Ascending aorta (tissue), 2 donors: ENCODE measurements around the gene ZNF362. TPM values are rescaled to one million over a fixed set of nuclear protein-coding genes. Genes with fewer than 3 reads are reported as not detected.
A peak's percentile ranks its signal among the peaks of the same experiment; 100 is the strongest.

ENCODE experiments used
- DNase-seq, 2 donors: peaks; one replicate each; pipeline ENCODE4 v3.0.0-alpha.2; 2019; ENCODE audit warnings: low spot score in 2 of 2
- H3K27ac ChIP-seq, 2 donors: fragments of 200-600 bp; sonication (generic); one replicate each; pipeline ENCODE4 v1.5.1; 2016 to 2017; ENCODE audit warnings: mild to moderate bottlenecking in 1 of 2
- H3K27me3 ChIP-seq: fragments of 200-600 bp; sonication (generic); one replicate; pipeline ENCODE4 v1.5.1; 2017
- H3K36me3 ChIP-seq, 2 donors: fragments of 200-600 bp; sonication (generic); one replicate each; pipeline ENCODE4 v1.5.1; 2016
- H3K4me1 ChIP-seq, 2 donors: fragments of 200-600 bp; sonication (generic); one replicate each; pipeline ENCODE4 v1.5.1; 2016 to 2017; ENCODE audit warnings: mild to moderate bottlenecking in 1 of 2
- H3K4me3 ChIP-seq, 2 donors: fragments of 200-600 bp; sonication (generic); one replicate each; pipeline ENCODE4 v1.5.1; 2016 to 2017; ENCODE audit warnings: mild to moderate bottlenecking in 1 of 2
- H3K9me3 ChIP-seq, 2 donors: fragments of 200-600 bp; sonication (generic); one replicate each; pipeline ENCODE4 v1.5.1; 2016
- CTCF ChIP-seq, 3 experiments: fragments of 200-600 bp in 2 of 3; fragments of 450-650 bp in 1 of 3; sonication (generic) in 2 of 3; IDR thresholded peaks; one replicate each; pipeline ENCODE4 v1.5.1; 2016 to 2019; ENCODE audit warnings: antibody characterized with exemption in 3 of 3, mild to moderate bottlenecking in 1 of 3, moderate library complexity in 1 of 3
- intact Hi-C: fragments of 100-400 bp; cut with DNase I; formaldehyde crosslinking; loops from one replicate; pipeline ENCODE4 v1.15.1; 2023
- total RNA-seq: library from RNA; depleted of rRNA; stranded (reverse); fragments of >200 nt; gene quantifications from one replicate; pipeline ENCODE4 v1.1.0, GENCODE V29; 2016

ZNF362 gene
- 34.4 TPM for total RNA-seq

DNA sequence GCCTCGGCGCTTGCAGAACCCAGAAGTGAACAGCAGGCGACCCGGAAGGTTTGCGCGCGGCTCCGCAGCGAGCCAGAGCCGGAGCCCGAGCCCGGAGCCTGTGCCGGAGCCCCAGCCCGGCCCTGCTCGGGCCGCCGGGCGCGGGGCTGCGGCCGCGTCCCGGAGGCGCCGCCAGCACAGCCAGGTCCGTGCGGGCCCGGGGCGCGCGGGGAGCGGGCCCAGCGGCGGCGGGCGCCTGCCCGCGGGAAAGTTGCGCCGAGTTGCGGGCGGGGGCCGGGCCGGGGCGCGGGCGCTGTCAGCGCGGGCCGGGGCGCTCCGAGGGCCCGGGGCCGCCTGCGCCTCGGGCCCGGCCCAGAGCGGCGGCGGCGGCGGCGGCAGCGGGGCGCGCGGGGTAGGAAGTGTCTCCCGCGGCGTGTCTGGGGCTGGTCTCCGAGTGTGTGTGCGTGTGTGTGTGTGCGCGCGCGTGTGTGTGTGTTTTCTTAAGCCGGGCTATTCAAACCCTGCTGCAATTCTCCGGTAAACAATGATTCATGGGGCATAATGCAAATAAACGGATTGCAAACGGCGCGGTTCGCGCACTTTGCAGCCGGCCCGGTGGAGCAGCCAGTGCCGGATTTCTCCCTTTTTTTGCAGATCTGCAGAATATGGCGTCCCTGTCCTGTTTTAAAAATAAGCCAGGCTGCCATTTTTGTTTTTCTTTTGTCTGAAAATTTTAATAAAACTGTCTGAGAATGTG is at the start of gene ZNF362:
ZNF362 (plus strand) TSS at position 22 of the 736 bp plus-strand sequence. CDS start 14,083 bp downstream, outside the sequence.
- peak in 1 of 2 donors; percentile 76 for DNase-seq
- intact Hi-C loops: loop anchor here (5.0 kb wide), 3 partner anchors 41 to 81 kb away; partner anchors contain the start of gene TRIM62

DNA sequence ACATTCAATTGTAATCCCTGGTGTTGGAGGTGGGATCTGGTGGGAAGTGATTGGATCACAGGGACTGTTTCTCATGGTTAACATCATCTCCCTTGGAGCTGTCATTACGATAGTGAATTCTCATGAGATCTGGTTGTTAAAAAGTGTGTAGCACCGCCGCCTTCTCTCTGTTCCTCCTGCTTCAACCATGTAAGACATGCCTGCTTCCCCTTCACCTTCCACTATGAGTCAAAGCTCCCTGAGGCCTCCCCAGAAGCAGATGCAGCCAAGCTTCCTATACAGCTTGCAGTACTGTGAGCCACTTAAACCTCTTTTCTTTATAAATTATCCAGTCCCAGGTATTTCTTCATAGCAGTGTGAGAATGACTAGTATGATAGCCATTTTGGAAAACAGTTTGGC is 44.3 kb upstream of the ZNF362 start:
- no peak overlapping the region for H3K4me3 ChIP-seq
- no peak for DNase-seq
- no peak overlapping the region for H3K27ac ChIP-seq
- no peaks in the 10 kb centered on the region for H3K4me1 ChIP-seq
- intact Hi-C loops: loop anchor here (5.0 kb wide), 1 partner anchor 245 kb away; no protein-coding TSS in a partner anchor
- H3K9me3 ChIP-seq: no peaks in the 10 kb centered on the region
- no peaks in the 10 kb centered on the region for H3K36me3 ChIP-seq
- no peaks in the 10 kb centered on the region for H3K27me3 ChIP-seq
- no peak for TF ChIP-seq CTCF (IDR thresholded peaks at IDR 0.05)

More for the DNA sequence above, at the start of gene ZNF362:
- H3K4me1 ChIP-seq: peaks cover 18 to 43% of the 10 kb centered on the region in 2 donors
- H3K9me3 ChIP-seq: no peaks in the 10 kb centered on the region
- H3K36me3 ChIP-seq: no peaks in the 10 kb centered on the region
- peak in 1 of 3 experiments; percentile 23 for TF ChIP-seq CTCF (IDR thresholded peaks at IDR 0.05)
- H3K27ac ChIP-seq: peak within 1 kb of the TSS; percentile 98 to 100
- peak within 1 kb of the TSS; percentile 74 to 90 for H3K4me3 ChIP-seq
- no peaks in the 10 kb centered on the region for H3K27me3 ChIP-seq

GRCh38 chr1:33219886-33220661 is 36.2 kb upstream of the ZNF362 start:
- Histone ChIP-seq H3K4me1 (peaks cover 0 to 2% of the 10 kb centered on the region in 2 donors), H3K4me3 (no peak overlapping the region), H3K36me3 (no peaks in the 10 kb centered on the region), H3K27ac (no peak overlapping the region), H3K9me3 (peaks cover 0 to 12% of the 10 kb centered on the region in 2 donors), H3K27me3 (no peaks in the 10 kb centered on the region)
- intact Hi-C loops: loop anchor here (2.0 kb wide), 3 partner anchors 147 to 393 kb away; no protein-coding TSS in a partner anchor
- no peak for DNase-seq
- no peak for TF ChIP-seq CTCF (IDR thresholded peaks at IDR 0.05)

GRCh38 chr1:33220676-33221384 is 35.5 kb upstream of the ZNF362 start:
- H3K4me3 ChIP-seq: no peak overlapping the region
- H3K9me3 ChIP-seq: peaks cover 0 to 12% of the 10 kb centered on the region in 2 donors
- H3K27me3 ChIP-seq: no peaks in the 10 kb centered on the region
- DNase-seq: no peak
- H3K27ac ChIP-seq: no peak overlapping the region
- intact Hi-C loops: no loop called here
- peaks cover 0 to 2% of the 10 kb centered on the region in 2 donors for H3K4me1 ChIP-seq
- no peak for TF ChIP-seq CTCF (IDR thresholded peaks at IDR 0.05)
- no peaks in the 10 kb centered on the region for H3K36me3 ChIP-seq

GRCh38 chr1:33221385-33221758 is 34.9 kb upstream of the ZNF362 start:
- no peak for TF ChIP-seq CTCF (IDR thresholded peaks at IDR 0.05)
- Histone ChIP-seq H3K36me3 (no peaks in the 10 kb centered on the region), H3K4me3 (no peak overlapping the region), H3K4me1 (peaks cover 0 to 2% of the 10 kb centered on the region in 2 donors), H3K27ac (no peak overlapping the region), H3K27me3 (no peaks in the 10 kb centered on the region), H3K9me3 (peaks cover 0 to 12% of the 10 kb centered on the region in 2 donors)
- intact Hi-C loops: no loop called here
- no peak for DNase-seq
